ENCODE results near the gene U2AF2.

The U2AF2 gene

GRCh38 chr19:55684946-55685681 is 30.3 kb downstream of the U2AF2 start:
- Histone ChIP-seq H4K91ac (ENCODE audit: low read depth, low read length, poor library complexity) (no peak overlapping the region), H3K4ac (ENCODE audit: low read length) (no peak overlapping the region), H3K36me3 (replicated peaks in 1 of 2; ENCODE audit: control insufficient read depth in 2 of 2, insufficient read depth in 2 of 2, low read length in 2 of 2) (peaks cover 37 to 92% of the 10 kb centered on the region in 2 donors), H3K18ac (ENCODE audit: low read length) (no peak overlapping the region), H3K4me1 (ENCODE audit: control insufficient read depth in 2 of 2, insufficient read depth in 1 of 2, low read depth in 1 of 2, low read length in 2 of 2) (no peaks in the 10 kb centered on the region), H2BK12ac (ENCODE audit: low read length) (no peak overlapping the region), H2BK5ac (ENCODE audit: low read length) (no peak overlapping the region), H3K4me2 (ENCODE audit: insufficient read depth, low read length, poor library complexity, severe bottlenecking) (no peak overlapping the region), H3K9me3 (replicated peaks in 1 of 2; ENCODE audit: control insufficient read depth in 2 of 2, insufficient read depth in 1 of 2, low read depth in 1 of 2, low read length in 2 of 2) (peaks cover 0 to 2% of the 10 kb centered on the region in 2 donors), H3K79me1 (ENCODE audit: low read depth, low read length) (peaks cover 37% of the 10 kb centered on the region), H2BK120ac (ENCODE audit: low read depth, low read length) (no peak overlapping the region), H3K23ac (ENCODE audit: low read depth, low read length, poor library complexity) (peak overlapping the region; percentile 73), H3K9ac (ENCODE audit: low read depth, low read length, poor library complexity) (peak overlapping the region; percentile 81), H3K4me3 (ENCODE audit: low read length in 2 of 2) (no peak overlapping the region), H4K8ac (ENCODE audit: low read depth, low read length) (peak overlapping the region; percentile 17), H2AFZ (ENCODE audit: low read length) (no peak overlapping the region), H2BK15ac (ENCODE audit: low read length) (no peak overlapping the region), H3K27me3 (ENCODE audit: control insufficient read depth in 3 of 3, insufficient read depth in 3 of 3, low read depth in 1 of 3, low read length in 3 of 3) (no peaks in the 10 kb centered on the region), H3K14ac (ENCODE audit: low read length) (no peak overlapping the region), H2AK5ac (ENCODE audit: low read depth, low read length) (no peak overlapping the region), H3K27ac (replicated peaks; ENCODE audit: low read length) (no peak overlapping the region)
- no CpG with 5 or more reads among the region's 60 CpGs for WGBS, 2 donors (ENCODE audit: extremely low coverage in 2 of 2, insufficient read length in 2 of 2, insufficient replicate concordance in 1 of 2)
- no peak for DNase-seq (ENCODE audit: low spot score)

DNA sequence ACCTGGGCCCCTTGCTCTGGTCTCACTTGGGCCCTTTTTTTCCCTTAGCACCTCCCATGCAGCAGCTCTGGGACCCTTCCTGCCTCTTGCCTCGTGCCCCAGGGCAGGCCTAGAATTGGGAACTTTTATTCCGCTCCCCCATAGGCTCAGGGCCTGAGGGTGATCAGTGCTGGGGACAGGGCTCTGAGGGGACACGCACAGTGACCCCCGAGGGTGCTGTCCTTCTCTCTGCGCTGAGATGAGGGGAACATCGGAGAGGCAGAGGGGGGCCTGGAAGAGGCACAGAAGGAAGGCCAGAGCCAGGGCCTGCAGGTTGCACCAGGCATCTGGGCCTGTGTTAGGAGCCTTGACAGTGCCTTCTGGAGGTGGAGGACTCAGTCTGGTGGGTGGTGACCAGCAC is 30.9 kb downstream of the U2AF2 start:
- no peak overlapping the region for H3K4me2 ChIP-seq (ENCODE audit: insufficient read depth, low read length, poor library complexity, severe bottlenecking)
- no peak overlapping the region for H2AFZ ChIP-seq (ENCODE audit: low read length)
- no peak overlapping the region for H2BK15ac ChIP-seq (ENCODE audit: low read length)
- peaks cover 38 to 92% of the 10 kb centered on the region in 2 donors for H3K36me3 ChIP-seq (replicated peaks in 1 of 2; ENCODE audit: control insufficient read depth in 2 of 2, insufficient read depth in 2 of 2, low read length in 2 of 2)
- no peak for DNase-seq (ENCODE audit: low spot score)
- no peak overlapping the region for H3K9ac ChIP-seq (ENCODE audit: low read depth, low read length, poor library complexity)
- no peak overlapping the region for H3K14ac ChIP-seq (ENCODE audit: low read length)
- no CpG with 5 or more reads among the region's 6 CpGs for WGBS, 2 donors (ENCODE audit: extremely low coverage in 2 of 2, insufficient read length in 2 of 2, insufficient replicate concordance in 1 of 2)
- H3K79me1 ChIP-seq (ENCODE audit: low read depth, low read length) = peaks cover 39% of the 10 kb centered on the region
- no peaks in the 10 kb centered on the region for H3K27me3 ChIP-seq (ENCODE audit: control insufficient read depth in 3 of 3, insufficient read depth in 3 of 3, low read depth in 1 of 3, low read length in 3 of 3)
- H3K4me1 ChIP-seq (ENCODE audit: control insufficient read depth in 2 of 2, insufficient read depth in 1 of 2, low read depth in 1 of 2, low read length in 2 of 2) = no peaks in the 10 kb centered on the region
- H2AK5ac ChIP-seq (ENCODE audit: low read depth, low read length) = no peak overlapping the region
- H4K8ac ChIP-seq (ENCODE audit: low read depth, low read length) = no peak overlapping the region
- H3K27ac ChIP-seq (replicated peaks; ENCODE audit: low read length) = no peak overlapping the region
- H4K91ac ChIP-seq (ENCODE audit: low read depth, low read length, poor library complexity) = no peak overlapping the region
- H3K4me3 ChIP-seq (ENCODE audit: low read length in 2 of 2) = no peak overlapping the region
- H3K9me3 ChIP-seq (replicated peaks in 1 of 2; ENCODE audit: control insufficient read depth in 2 of 2, insufficient read depth in 1 of 2, low read depth in 1 of 2, low read length in 2 of 2) = peaks cover 0 to 2% of the 10 kb centered on the region in 2 donors
- no peak overlapping the region for H3K4ac ChIP-seq (ENCODE audit: low read length)
- H2BK120ac ChIP-seq (ENCODE audit: low read depth, low read length) = no peak overlapping the region
- H3K23ac ChIP-seq (ENCODE audit: low read depth, low read length, poor library complexity) = no peak overlapping the region
- no peak overlapping the region for H2BK12ac ChIP-seq (ENCODE audit: low read length)
- no peak overlapping the region for H3K18ac ChIP-seq (ENCODE audit: low read length)
- no peak overlapping the region for H2BK5ac ChIP-seq (ENCODE audit: low read length)

DNA sequence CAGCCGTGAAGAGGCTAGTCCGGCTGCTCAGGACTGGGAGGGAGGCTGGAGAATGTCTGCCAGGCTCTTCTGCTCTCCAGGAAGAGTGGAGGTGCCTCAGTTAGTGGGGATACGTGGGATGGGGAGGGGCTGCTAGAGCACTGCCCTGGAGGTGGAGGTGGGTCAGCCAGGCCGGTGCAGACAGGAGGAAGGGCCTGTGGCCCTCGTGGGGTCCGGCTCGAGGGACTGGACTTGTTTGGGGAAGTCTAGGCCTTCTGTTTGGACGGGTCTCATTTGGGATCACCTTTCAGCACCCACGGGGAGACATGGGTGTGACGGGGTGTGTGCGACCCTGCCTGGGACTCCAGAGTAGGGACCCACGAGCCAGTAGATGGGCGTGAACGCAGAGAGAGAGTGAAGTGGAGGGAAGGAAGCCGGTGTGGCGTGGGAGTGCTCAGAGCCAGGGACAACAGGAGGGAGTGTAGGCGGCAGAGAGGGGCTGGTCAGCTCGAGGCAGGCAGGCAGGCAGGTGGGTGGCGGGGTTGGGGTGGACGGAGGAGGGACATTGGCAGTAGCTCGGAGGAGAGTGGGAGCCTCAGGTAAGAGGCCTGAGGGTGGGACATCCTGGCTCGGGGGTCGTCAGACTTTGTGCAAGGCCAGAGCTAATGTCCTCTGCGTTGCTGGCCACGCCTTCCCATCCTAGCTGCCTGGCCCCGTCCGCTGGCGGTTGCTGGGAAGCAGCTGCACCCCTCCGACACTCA is 31.6 kb downstream of the U2AF2 start:
- no CpG with 5 or more reads among the region's 29 CpGs for WGBS, 2 donors (ENCODE audit: extremely low coverage in 2 of 2, insufficient read length in 2 of 2, insufficient replicate concordance in 1 of 2)
- Histone ChIP-seq H3K4me1 (ENCODE audit: control insufficient read depth in 2 of 2, insufficient read depth in 1 of 2, low read depth in 1 of 2, low read length in 2 of 2) (no peaks in the 10 kb centered on the region), H3K23ac (ENCODE audit: low read depth, low read length, poor library complexity) (no peak overlapping the region), H3K9me3 (replicated peaks in 1 of 2; ENCODE audit: control insufficient read depth in 2 of 2, insufficient read depth in 1 of 2, low read depth in 1 of 2, low read length in 2 of 2) (peaks cover 0 to 2% of the 10 kb centered on the region in 2 donors), H2AK5ac (ENCODE audit: low read depth, low read length) (no peak overlapping the region), H4K91ac (ENCODE audit: low read depth, low read length, poor library complexity) (no peak overlapping the region), H3K9ac (ENCODE audit: low read depth, low read length, poor library complexity) (no peak overlapping the region), H3K4me2 (ENCODE audit: insufficient read depth, low read length, poor library complexity, severe bottlenecking) (no peak overlapping the region), H3K4ac (ENCODE audit: low read length) (no peak overlapping the region), H2BK120ac (ENCODE audit: low read depth, low read length) (no peak overlapping the region), H2BK12ac (ENCODE audit: low read length) (no peak overlapping the region), H3K79me1 (ENCODE audit: low read depth, low read length) (peaks cover 41% of the 10 kb centered on the region), H3K14ac (ENCODE audit: low read length) (no peak overlapping the region), H3K36me3 (replicated peaks in 1 of 2; ENCODE audit: control insufficient read depth in 2 of 2, insufficient read depth in 2 of 2, low read length in 2 of 2) (peaks cover 39 to 92% of the 10 kb centered on the region in 2 donors), H3K27ac (replicated peaks; ENCODE audit: low read length) (no peak overlapping the region), H2BK5ac (ENCODE audit: low read length) (no peak overlapping the region), H3K4me3 (ENCODE audit: low read length in 2 of 2) (no peak overlapping the region), H2AFZ (ENCODE audit: low read length) (no peak overlapping the region), H3K18ac (ENCODE audit: low read length) (peak overlapping the region; percentile 13), H3K27me3 (ENCODE audit: control insufficient read depth in 3 of 3, insufficient read depth in 3 of 3, low read depth in 1 of 3, low read length in 3 of 3) (no peaks in the 10 kb centered on the region), H4K8ac (ENCODE audit: low read depth, low read length) (no peak overlapping the region), H2BK15ac (ENCODE audit: low read length) (no peak overlapping the region)
- no peak for DNase-seq (ENCODE audit: low spot score)
